T-helper 9 cell (primary cell): ENCODE measurements around the gene TRAPPC10.

Source experiments
- DNase-seq: peaks from one replicate; pipeline ENCODE4 v3.0.0-alpha.2; 2020

TRAPPC10 gene

GRCh38 chr21:44070391-44070790, 58.3 kb downstream of the TRAPPC10 start:
- no peak for DNase-seq

- DNase-seq: no peak
These were observed 59.4 kb downstream of the TRAPPC10 start for GRCh38 chr21:44071359-44072104.

DNA sequence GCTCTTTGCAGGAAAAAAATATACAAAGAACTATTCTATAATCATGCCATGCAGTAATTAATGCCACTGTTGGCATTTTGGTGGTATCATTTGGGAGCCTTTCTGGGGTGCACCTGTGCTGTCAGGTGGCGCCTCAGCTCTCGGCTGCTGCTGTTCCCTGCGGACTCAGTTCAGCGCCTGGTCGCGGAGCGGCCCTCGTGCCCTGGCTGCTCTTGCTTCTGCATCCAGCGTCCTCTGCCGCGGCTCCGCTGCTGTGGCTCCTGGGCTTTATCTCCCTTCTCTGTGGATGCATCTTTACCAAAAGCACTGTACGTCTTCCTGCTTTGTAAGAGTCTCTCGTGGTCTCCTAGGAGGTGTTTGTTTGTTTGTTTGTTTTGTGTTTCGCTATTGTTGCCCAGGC, 60.0 kb downstream of the TRAPPC10 start:
- no peak for DNase-seq

- no peak for DNase-seq
These were observed 62.3 kb downstream of the TRAPPC10 start for GRCh38 chr21:44074315-44074958.

- no peak for DNase-seq
These were observed 64.2 kb downstream of the TRAPPC10 start for GRCh38 chr21:44076316-44076715.

DNA sequence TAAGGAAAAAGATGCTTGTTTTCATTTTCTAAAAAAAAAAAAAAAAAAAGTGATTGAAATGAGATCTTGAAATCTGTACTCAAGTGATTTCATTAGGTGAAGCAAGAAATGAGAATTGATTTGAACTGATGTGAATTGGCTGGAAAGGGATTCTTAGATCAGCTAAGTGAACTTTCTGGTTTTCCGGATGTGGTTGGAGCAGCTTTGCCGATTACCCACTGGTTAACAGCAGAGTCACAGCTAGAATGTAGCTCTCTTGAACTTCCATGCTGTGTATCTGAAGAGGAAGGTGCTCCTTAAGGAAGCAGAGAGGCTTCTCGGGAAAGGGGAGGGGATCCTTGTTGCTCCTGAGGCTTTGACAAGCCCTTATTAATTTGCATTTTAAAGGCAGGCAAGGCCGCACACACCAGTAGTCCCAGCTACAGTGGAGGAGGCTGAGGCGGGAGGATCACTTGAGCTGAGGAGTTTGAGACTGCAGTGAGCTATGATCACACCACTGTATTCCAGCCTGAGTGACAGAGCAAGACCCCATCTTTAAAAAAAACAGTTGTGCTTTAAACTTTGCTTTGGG, 66.4 kb downstream of the TRAPPC10 start:
- DNase-seq: no peak

- no peak for DNase-seq
These were observed 67.3 kb downstream of the TRAPPC10 start for GRCh38 chr21:44079446-44079845.

DNA sequence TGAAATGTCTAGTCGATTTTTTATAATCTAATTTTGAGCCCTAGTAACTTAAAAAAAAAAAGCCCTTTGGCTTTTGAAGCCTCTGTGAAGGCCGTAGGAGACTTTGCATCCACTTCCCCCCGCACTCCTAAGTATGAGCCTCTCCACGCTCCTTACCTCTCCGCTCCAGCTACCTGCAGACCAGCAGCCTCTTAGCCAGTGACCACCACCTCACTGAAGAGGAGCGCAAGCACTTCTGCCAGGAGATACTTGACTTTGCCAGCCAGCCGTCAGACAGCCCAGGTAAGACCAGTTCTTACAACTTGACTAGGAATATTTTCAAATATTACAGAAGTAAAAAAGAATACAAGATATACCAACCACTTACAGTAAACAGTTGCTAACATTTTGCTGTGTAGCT, 67.7 kb downstream of the TRAPPC10 start:
- no peak for DNase-seq

GRCh38 chr21:44082648-44083440, 70.7 kb downstream of the TRAPPC10 start:
- no peak for DNase-seq

GRCh38 chr21:44083631-44084291, 71.7 kb downstream of the TRAPPC10 start:
- DNase-seq: peak; percentile 52

DNA sequence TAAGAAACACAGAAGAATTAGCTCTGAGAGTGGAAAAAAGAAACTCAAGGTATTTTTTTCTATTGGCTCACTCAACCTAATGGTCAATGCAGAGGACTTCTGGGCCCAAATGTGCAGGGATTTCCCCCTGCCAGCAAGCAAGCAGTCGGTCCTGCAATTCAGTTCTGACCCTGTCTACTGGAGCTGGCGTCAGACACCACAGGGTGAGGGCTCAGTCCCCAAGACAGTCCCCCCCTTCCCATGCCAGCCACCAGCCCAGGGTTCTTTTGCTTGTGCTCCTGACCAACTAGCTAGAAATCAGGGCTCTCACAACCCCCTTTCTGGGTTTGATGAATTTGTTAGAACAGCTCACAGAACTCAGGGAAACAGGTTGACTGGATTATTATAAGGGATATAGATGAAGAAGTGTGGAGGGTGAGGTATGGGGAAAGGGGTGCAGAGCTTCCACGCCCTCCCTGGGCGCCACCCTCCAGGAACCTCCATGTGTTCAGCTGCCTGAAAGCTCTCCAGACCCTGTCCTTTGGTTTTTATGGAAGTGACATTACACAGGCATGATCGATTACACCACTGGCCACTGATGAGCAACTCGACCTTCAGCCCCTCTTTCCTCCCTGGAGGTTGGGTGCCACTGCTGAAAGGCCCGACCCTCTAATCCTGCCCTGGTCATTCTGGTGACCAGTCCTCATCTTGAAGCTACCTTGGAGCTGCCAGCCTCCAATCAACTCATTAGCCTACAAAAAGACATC, 72.6 kb downstream of the TRAPPC10 start:
- no peak for DNase-seq

GRCh38 chr21:44085491-44086321, 73.6 kb downstream of the TRAPPC10 start:
- DNase-seq: no peak

- DNase-seq: no peak
These were observed 74.7 kb downstream of the TRAPPC10 start for GRCh38 chr21:44086636-44087425.

GRCh38 chr21:44087426-44088400, 75.6 kb downstream of the TRAPPC10 start:
- DNase-seq: no peak

GRCh38 chr21:44088401-44088780, 76.3 kb downstream of the TRAPPC10 start:
- no peak for DNase-seq

DNA sequence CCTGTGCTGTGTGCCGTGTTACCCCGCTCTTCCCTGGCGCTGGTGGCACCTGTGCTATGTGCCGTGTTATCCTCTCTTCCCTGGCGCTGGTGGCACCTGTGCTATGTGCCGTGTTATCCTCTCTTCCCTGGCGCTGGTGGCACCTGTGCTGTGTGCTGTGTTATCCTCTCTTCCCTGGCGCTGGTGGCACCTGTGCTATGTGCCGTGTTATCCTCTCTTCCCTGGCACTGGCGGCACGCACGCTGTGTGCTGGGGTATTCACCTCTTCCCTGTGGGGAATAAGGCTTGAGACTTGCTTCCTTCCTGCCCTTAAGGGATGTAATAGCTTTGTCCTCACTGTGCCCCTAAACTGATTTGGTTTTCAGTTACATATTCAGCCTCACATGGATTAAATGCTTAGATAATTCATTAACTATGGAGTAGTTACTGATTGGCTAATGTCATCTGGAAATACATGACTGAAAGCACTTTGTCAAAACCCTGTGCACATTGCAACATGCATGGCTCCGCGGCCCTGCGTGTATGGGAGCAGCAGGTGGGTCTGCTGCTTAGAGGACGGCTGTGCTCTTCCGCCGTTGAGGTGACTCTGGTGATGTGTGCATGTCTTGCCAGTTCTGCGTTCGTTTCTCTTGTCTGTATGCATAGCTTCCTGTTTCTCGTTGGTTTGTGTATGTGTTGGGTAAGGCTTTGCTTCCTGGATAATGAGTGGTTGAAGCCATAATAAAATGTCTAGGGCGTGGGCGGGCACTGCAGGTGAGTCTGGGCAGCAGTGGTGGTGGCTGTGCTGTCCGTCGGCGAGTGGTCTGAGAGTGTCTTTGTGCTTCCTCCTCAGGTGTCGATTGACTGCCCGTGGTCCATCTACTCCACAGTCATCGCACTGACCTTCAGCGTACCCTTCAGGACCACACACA, 77.1 kb downstream of the TRAPPC10 start:
- DNase-seq: peak; percentile 36

- DNase-seq: no peak
These were observed 78.2 kb downstream of the TRAPPC10 start for GRCh38 chr21:44090325-44090724.

DNA sequence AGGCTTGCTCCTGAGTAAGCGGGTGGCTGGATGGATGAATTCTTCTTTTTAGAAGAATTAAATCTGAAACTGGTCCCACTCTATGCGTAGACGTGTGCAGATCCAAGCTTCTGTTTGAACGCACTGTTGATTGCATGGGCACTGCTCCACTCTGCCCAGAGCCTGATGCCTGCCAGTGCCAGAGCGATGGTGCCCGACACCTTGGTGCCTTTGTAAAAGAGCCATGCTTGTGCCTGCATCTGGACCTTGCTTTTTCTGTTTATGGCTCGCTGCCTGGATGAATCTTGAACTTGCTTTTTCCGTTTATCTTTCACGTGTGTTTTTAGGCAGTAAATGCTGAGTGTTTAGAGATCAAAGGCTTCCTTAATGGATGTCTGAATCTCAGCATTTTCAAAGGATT, 80.1 kb downstream of the TRAPPC10 start:
- DNase-seq: no peak
